GM19463 (cell line): Measurements from ENCODE around the gene MYT1.

Experiments
- ATAC-seq: cut with Tn5 transposase; IDR thresholded peaks from one replicate; pipeline ENCODE4 v1.9.1; 2021; ENCODE audit warnings: mild to moderate bottlenecking, moderate library complexity; ENCODE audit not compliant: unreplicated experiment

The MYT1 gene

GRCh38 chr20:64139199-64140060 is 24.8 kb upstream of the MYT1 start:
- no peak for ATAC-seq

DNA sequence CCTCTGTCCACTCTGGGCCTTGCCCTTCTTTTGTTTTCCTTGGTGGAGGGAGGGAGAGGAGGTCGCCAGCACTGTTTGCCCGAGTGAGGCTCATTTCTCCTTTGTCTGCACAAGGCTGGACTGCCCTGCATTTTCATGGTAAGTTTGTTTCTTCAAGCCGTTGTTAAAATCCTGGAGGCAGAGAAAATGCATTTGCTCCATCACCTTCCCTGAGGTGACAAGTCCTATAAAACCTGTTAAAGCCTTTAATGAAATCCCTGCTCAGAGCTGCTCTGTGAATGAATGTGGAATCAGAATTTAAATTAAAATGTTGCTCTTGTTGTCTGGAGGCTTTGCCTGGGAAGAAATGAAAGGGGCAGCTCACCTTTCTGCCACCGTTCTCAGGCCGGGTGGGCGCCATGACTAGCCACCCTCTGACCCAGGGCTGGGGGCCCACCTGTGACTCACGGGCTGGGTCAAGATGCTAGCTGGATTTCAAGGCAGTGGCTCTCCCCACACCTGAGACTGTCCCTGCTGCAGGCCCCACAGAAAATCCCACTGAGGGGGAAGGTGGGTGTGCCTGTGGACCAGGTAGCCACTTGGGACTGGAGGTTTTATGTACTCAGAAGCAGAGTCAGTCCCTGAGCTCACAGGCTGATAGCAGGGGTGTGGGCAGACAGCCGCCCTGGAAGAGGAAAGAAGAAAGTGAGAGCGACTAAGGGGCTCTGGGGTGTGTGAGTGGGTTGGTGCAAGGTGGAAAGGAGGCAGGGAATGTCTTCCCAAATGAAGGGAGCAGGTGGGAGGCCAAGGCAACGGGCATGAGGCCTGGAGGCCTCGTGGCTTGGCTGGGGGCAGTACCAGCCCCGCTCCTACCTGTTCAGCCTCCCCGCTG is 24.0 kb upstream of the MYT1 start:
- no peak for ATAC-seq

GRCh38 chr20:64140956-64141355 is 23.3 kb upstream of the MYT1 start:
- ATAC-seq, result no peak

DNA sequence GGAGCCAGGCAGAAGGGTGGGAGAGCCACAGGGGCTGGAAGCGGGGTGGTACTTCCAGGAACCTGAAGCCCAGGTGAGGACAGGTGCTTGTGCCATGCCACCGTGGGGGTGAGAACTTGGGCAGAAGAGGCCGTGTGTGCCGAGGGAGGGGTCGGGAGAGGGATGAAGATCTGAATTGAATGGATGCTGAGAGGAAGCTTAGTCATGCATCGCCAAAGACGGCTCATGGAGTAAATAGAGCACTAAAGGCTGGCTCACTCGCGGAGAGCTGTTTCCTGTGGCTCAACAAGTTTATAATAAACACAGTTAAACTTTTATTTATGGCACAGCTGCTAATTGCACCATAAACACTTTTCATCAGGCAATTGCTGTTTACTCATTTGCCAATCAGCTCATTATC is 21.7 kb upstream of the MYT1 start:
- no peak for ATAC-seq

DNA sequence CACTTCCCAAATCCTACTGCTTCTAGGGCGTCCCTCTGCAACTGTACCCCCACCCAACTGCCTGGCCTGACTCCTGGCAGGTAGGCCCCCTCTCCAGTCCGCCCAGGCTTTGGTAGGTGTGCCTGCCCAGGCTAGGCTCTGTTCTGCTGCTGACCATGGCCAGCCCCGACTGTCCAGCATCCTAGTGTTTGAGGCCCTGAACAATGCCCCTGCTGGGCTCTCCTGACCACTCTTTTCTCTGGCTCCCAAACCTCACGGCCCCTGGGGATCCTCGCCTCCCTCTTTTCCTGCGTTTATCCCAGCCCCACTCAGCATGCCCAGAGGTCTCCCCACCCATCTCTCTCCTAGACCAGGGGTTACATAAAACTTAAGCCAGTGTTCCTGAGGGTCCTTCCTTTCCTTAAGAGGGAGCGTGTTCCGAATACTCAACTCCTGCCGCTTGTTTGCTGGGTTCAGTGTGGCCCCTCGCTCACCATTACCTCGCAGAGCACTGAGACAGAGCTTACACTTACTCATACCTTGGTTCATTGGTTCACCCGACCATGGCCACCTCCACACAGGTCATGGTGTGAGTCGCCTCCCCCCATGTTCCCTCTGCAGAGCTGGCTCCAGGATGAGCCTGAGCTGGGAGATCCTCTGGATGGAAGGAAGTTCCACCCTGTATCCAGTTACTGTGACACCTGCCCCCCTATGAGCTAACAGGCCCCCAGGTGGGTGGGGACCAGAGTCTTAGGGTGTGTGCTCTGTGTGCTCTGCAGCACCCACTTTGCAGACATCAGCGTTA is 21.0 kb upstream of the MYT1 start:
- ATAC-seq, result no peak

GRCh38 chr20:64144144-64144912 is 19.9 kb upstream of the MYT1 start:
- no peak for ATAC-seq

- ATAC-seq, result no peak
Measured at GRCh38 chr20:64145458-64146300, 18.6 kb upstream of the MYT1 start.

DNA sequence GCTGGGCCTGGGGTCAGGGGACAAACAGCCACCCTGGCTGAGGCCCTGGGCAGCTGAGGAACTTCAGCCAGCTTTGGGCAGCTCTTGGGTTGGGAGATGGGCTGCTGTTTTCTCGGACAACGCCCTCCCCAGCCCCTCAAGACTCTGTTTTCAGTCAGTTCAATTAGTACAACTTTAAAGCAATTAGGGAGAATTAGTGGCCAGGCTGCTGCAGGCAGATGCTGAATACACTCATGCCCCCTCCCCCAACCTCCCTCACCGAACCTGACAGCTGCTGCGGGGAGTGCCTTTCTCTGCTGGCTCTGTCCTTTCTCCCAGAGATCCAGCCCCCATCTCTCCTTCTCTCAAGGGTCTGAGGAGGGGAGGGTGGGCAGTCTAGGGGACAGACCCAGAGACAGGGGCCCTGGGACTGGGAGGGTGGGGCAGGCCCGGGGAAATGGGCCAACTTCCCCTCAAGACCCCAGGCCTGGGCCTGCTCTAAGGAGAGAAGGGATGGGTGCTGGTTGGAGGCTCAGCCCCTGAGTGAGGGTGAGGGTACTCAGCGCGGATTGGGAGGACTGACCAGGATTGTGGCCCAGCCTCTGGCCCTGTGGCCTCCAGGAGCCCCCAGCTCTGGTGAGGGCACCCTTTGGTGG is 17.8 kb upstream of the MYT1 start:
- ATAC-seq, result no peak

- no peak for ATAC-seq
Measured at GRCh38 chr20:64146936-64147477, 17.2 kb upstream of the MYT1 start.

GRCh38 chr20:64148581-64148980 is 15.7 kb upstream of the MYT1 start:
- no peak for ATAC-seq

GRCh38 chr20:64149141-64149540 is 15.1 kb upstream of the MYT1 start:
- ATAC-seq, result no peak

GRCh38 chr20:64149809-64150560 is 14.3 kb upstream of the MYT1 start:
- no peak for ATAC-seq

GRCh38 chr20:64150756-64151632 is 13.3 kb upstream of the MYT1 start:
- ATAC-seq, result no peak

DNA sequence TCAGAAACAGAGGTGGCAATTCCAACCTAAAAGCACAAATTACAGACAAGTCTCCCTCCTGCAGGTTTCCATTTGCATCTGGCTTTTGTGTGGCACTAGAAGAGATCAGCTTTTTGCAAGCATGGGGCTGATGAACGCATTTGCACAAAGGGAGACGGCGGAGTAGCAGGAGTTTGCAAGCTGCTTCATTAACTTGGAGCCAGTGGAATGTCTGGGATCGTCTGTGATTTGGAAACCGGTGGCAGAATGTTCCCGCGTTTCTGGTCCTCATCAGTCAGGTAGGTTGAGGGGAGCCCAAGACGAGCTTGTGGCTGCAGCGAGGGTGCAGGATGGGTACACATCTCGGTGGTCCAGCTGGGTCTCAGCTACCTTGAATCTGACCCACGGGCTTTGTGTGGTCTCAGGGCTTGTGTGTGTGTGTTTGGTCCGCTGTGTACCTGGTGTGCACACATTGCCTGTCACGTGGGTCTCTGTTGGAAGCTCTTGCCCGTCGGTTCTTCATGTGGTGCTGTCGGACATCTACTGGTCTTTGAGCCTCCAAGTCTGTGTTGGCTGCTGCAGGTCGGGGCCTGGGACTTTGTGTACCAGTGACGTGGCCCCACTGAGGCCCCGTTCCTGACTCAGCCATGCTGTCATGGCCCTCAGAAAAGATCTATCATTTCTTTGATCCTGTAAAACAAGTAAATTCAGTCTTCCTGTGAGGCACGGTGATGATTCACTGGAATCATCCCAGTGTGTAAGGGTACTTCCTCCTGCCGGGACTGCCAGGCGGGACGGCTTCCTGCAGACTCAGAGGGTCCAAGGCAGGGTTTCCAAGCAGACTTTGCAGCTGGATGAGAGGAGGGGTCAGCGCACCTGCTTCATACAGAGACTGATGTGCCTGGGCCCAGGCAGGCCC is 12.4 kb upstream of the MYT1 start:
- no peak for ATAC-seq

DNA sequence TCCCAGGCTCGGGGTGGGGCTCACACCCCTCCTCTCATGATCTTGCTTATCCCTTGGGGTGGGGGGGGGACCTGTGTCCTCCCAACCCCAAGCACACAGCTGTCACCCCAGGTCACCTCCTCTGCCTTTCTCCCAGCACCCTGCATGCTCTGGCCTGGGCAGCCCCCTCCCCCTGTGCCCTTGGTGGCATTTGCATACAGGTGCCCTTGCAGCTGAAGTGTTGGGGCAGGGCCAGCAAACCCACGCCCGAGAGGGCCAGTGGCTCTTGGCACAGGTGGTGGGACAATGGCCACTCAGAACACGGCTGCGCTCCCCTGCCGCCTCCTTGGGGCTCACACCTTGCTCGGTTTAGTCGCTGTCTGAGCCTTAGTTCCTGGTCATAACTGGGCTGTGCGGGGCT is 11.3 kb upstream of the MYT1 start:
- ATAC-seq, result no peak

DNA sequence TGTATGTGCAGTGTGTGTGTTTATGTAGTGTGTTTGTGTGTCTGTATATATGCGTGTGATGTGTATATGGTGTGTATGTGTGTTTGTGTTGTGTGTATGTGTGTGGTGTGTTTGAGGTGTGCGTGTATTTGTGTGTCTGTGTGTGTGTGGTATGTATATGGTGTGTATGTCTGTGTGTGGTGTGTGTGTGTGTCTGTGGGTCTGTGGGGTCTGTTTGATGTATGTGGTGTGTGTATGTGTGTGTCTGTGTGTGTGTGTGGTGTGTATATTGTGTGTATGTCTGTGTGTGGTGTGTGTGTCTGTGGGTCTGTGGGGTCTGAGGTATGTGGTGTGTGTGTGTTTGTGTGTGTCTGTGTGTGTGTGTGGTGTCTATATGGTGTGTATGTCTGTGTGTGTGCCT is 10.8 kb upstream of the MYT1 start:
- no peak for ATAC-seq
